Brain microvascular endothelial cell (primary cell): ENCODE results near the gene RGS19.

Source experiments
- DNase-seq: peaks from one replicate; pipeline ENCODE4 v3.0.0-alpha.2; 2020
- H3K27ac ChIP-seq: fragments of 250-450 bp; sonication (Bioruptor Pico); 2 replicates; pipeline ENCODE4 v1.5.1; 2020; ENCODE audit warnings: mild to moderate bottlenecking, moderate library complexity
- H3K27me3 ChIP-seq: fragments of 250-450 bp; sonication (Bioruptor Pico); replicated peaks from 2 replicates; pipeline ENCODE4 v1.5.1; 2020; ENCODE audit warnings: mild to moderate bottlenecking
- H3K36me3 ChIP-seq: fragments of 250-450 bp; sonication (Bioruptor Pico); replicated peaks from 2 replicates; pipeline ENCODE4 v1.5.1; 2020; ENCODE audit warnings: mild to moderate bottlenecking
- H3K4me3 ChIP-seq: 2 replicates; pipeline ENCODE4 v1.5.1; 2011; ENCODE audit warnings: low read depth, mild to moderate bottlenecking, control low read depth, low read length, moderate library complexity
- CTCF ChIP-seq: IDR thresholded peaks from 2 replicates; pipeline ENCODE4 v1.5.1; 2011; ENCODE audit warnings: low read depth, mild to moderate bottlenecking, moderate library complexity, low read length, control low read depth, inconsistent platforms; ENCODE audit errors: missing control alignments
- in situ Hi-C: cut with HindIII; loops from 2 replicates; pipeline ENCODE4 v1.10.0; 2017; ENCODE audit warnings: low sequenced_read_pairs, low pct_ligation_motif_present

RGS19 gene

GRCh38 chr20:64030371-64031134 is 48.8 kb downstream of the RGS19 start:
- no peak overlapping the region for H3K27ac ChIP-seq
- H3K27me3 ChIP-seq = no peaks in the 10 kb centered on the region
- H3K4me3 ChIP-seq = no peak overlapping the region
- TF ChIP-seq CTCF = no peak
- in situ Hi-C loops = no loop called here
- peaks cover 57% of the 10 kb centered on the region for H3K36me3 ChIP-seq
- no peak for DNase-seq

GRCh38 chr20:64029293-64030117 is 49.8 kb downstream of the RGS19 start:
- TF ChIP-seq CTCF = no peak
- no peak for DNase-seq
- no peak overlapping the region for H3K4me3 ChIP-seq
- H3K27ac ChIP-seq = no peak overlapping the region
- in situ Hi-C loops = no loop called here
- H3K36me3 ChIP-seq = peaks cover 67% of the 10 kb centered on the region
- H3K27me3 ChIP-seq = no peaks in the 10 kb centered on the region

GRCh38 chr20:64027981-64028685 is 51.2 kb downstream of the RGS19 start:
- Histone ChIP-seq H3K36me3 (peaks cover 73% of the 10 kb centered on the region), H3K27me3 (no peaks in the 10 kb centered on the region), H3K4me3 (no peak overlapping the region), H3K27ac (no peak overlapping the region)
- in situ Hi-C loops = no loop called here
- TF ChIP-seq CTCF = no peak
- no peak for DNase-seq

GRCh38 chr20:64025826-64026412 is 53.4 kb downstream of the RGS19 start:
- H3K27ac ChIP-seq = no peak overlapping the region
- no peaks in the 10 kb centered on the region for H3K27me3 ChIP-seq
- H3K36me3 ChIP-seq = peaks cover 67% of the 10 kb centered on the region
- in situ Hi-C loops = no loop called here
- no peak overlapping the region for H3K4me3 ChIP-seq
- no peak for TF ChIP-seq CTCF
- no peak for DNase-seq

- no peak for DNase-seq
- in situ Hi-C loops = no loop called here
- peaks cover 63% of the 10 kb centered on the region for H3K36me3 ChIP-seq
- H3K27ac ChIP-seq = no peak overlapping the region
- no peak for TF ChIP-seq CTCF
- no peak overlapping the region for H3K4me3 ChIP-seq
- H3K27me3 ChIP-seq = no peaks in the 10 kb centered on the region
Observed at GRCh38 chr20:64025101-64025825, 54.1 kb downstream of the RGS19 start.
